ENCODE data around the gene LY6G5C. TPM values are rescaled to one million over a fixed set of nuclear protein-coding genes. Genes with fewer than 3 reads are reported as not detected.

LY6G5C gene
- total RNA-seq, 1 donor from 2014 or later, result 1.7 TPM

Other genes starting within 250 kb of the LY6G5C start
- gene MICB, start 182.9 kb downstream of the LY6G5C start, total RNA-seq, result 9.0 and 20.7 TPM in 2 replicates
- gene MCCD1, start 152.1 kb downstream of the LY6G5C start, total RNA-seq, result not detected in 2 replicates
- gene DDX39B, start 139.1 kb downstream of the LY6G5C start, total RNA-seq, result 156 and 555 TPM in 2 replicates
- gene ATP6V1G2, start 134.5 kb downstream of the LY6G5C start, total RNA-seq, result 1.2 and 5.1 TPM in 2 replicates
- gene NFKBIL1, start 133.5 kb downstream of the LY6G5C start, total RNA-seq, result 19.7 and 32.7 TPM in 2 replicates
- not detected in 2 replicates for gene LTA, start 108.8 kb downstream of the LY6G5C start, total RNA-seq
- not detected in 2 replicates for gene TNF, start 105.5 kb downstream of the LY6G5C start, total RNA-seq
- gene LTB, start 98.6 kb downstream of the LY6G5C start, total RNA-seq, result 0.28 TPM in 1 of 2 replicates, not detected in the other
- gene LST1, start 94.8 kb downstream of the LY6G5C start, total RNA-seq, result not detected in 2 replicates
- not detected in 2 replicates for gene NCR3, start 88.1 kb downstream of the LY6G5C start, total RNA-seq
- gene AIF1, start 65.8 kb downstream of the LY6G5C start, total RNA-seq, result not detected in 2 replicates
- 19.7 and 31.1 TPM in 2 replicates for gene PRRC2A, start 60.4 kb downstream of the LY6G5C start, total RNA-seq
- gene BAG6, start 28.4 kb downstream of the LY6G5C start, total RNA-seq, result 90.5 and 111 TPM in 2 replicates
- 0.28 and 1.2 TPM in 2 replicates for gene APOM, start 25.2 kb downstream of the LY6G5C start, total RNA-seq
- gene C6orf47, start 20.3 kb downstream of the LY6G5C start, total RNA-seq, result 21.9 and 23.4 TPM in 2 replicates
- 14.1 and 22.2 TPM in 2 replicates for gene GPANK1, start 16.1 kb downstream of the LY6G5C start, total RNA-seq
- 93.0 and 140 TPM in 2 replicates for gene CSNK2B, start 15.0 kb downstream of the LY6G5C start, total RNA-seq
- 2.0 and 2.3 TPM in 2 replicates for gene LY6G5B, start 11.1 kb downstream of the LY6G5C start, total RNA-seq
- gene ABHD16A, start 22.3 kb upstream of the LY6G5C start, total RNA-seq, result 47.1 and 56.7 TPM in 2 replicates
- not detected in 2 replicates for gene LY6G6F, start 25.8 kb upstream of the LY6G5C start, total RNA-seq
- not detected in 2 replicates for gene LY6G6D, start 34.3 kb upstream of the LY6G5C start, total RNA-seq
- under 0.01 TPM in 1 of 2 replicates, not detected in the other for gene LY6G6C, start 40.7 kb upstream of the LY6G5C start, total RNA-seq
- 0.28 TPM in 1 of 2 replicates, not detected in the other for gene MPIG6B, start 42.3 kb upstream of the LY6G5C start, total RNA-seq
- 58.1 and 70.5 TPM in 2 replicates for gene DDAH2, start 48.2 kb upstream of the LY6G5C start, total RNA-seq
- 711 and 1,283 TPM in 2 replicates for gene CLIC1, start 55.5 kb upstream of the LY6G5C start, total RNA-seq
- gene MSH5, start 58.9 kb upstream of the LY6G5C start, total RNA-seq, result 4.4 and 5.4 TPM in 2 replicates
- gene SAPCD1, start 81.6 kb upstream of the LY6G5C start, total RNA-seq, result 0.19 and 0.85 TPM in 2 replicates
- under 0.01 TPM in 1 of 2 replicates, not detected in the other for gene VWA7, start 96.3 kb upstream of the LY6G5C start, total RNA-seq
- gene VARS1, start 114.7 kb upstream of the LY6G5C start, total RNA-seq, result 32.4 and 91.3 TPM in 2 replicates
- gene LSM2, start 125.9 kb upstream of the LY6G5C start, total RNA-seq, result 18.0 and 46.2 TPM in 2 replicates
- 1.3 and 2.8 TPM in 2 replicates for gene HSPA1L, start 134.2 kb upstream of the LY6G5C start, total RNA-seq
- 87.9 and 192 TPM in 2 replicates for gene HSPA1A, start 134.5 kb upstream of the LY6G5C start, total RNA-seq
- gene HSPA1B, start 146.7 kb upstream of the LY6G5C start, total RNA-seq, result 119 and 235 TPM in 2 replicates
- gene NEU1, start 181.8 kb upstream of the LY6G5C start, total RNA-seq, result 51.4 and 93.9 TPM in 2 replicates
- not detected in 2 replicates for gene SLC44A4, start 197.9 kb upstream of the LY6G5C start, total RNA-seq
- gene EHMT2, start 216.6 kb upstream of the LY6G5C start, total RNA-seq, result 50.2 and 55.2 TPM in 2 replicates
- gene ZBTB12, start 221.0 kb upstream of the LY6G5C start, total RNA-seq, result 4.2 and 4.6 TPM in 2 replicates
- 0.38 and 6.8 TPM in 2 replicates for gene C2, start 246.7 kb upstream of the LY6G5C start, total RNA-seq

Measured in regular cardiac myocyte (primary cell).